ENCODE results near the gene NRXN2.
"Not testable (repeated sequence)": the region's sequence is repeated elsewhere in the genome, so short reads cannot be mapped to it uniquely, and the experiment has no call there.

The NRXN2 gene

DNA sequence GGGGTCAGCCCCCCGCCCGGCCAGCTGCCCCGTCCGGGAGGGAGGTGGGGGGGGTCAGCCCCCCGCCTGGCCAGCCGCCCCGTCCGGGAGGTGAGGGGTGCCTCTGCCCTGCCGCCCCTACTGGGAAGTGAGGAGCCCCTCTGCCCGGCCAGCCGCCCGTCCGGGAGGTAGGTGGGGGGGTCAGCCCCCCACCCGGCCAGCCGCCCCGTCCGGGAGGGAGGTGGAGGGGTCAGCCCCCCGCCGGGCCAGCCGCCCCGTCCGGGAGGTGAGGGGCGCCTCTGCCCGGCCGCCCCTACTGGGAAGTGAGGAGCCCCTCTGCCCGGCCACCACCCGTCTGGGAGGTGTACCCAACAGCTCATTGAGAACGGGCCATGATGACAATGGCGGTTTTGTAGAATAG, 21.0 kb downstream of the NRXN2 start:
- not testable (repeated sequence) for H3K23ac ChIP-seq (ENCODE audit: low read depth, low read length, poor library complexity); H3K36me3 ChIP-seq (replicated peaks in 1 of 2; ENCODE audit: control insufficient read depth in 2 of 2, insufficient read depth in 2 of 2, low read length in 2 of 2); H3K4me1 ChIP-seq (ENCODE audit: control insufficient read depth in 2 of 2, insufficient read depth in 1 of 2, low read depth in 1 of 2, low read length in 2 of 2); H3K18ac ChIP-seq (ENCODE audit: low read length); H2AK5ac ChIP-seq (ENCODE audit: low read depth, low read length); H3K9ac ChIP-seq (ENCODE audit: low read depth, low read length, poor library complexity); H2BK5ac ChIP-seq (ENCODE audit: low read length); H3K4ac ChIP-seq (ENCODE audit: low read length); H2AFZ ChIP-seq (ENCODE audit: low read length); H3K27ac ChIP-seq (replicated peaks; ENCODE audit: low read length); H4K91ac ChIP-seq (ENCODE audit: low read depth, low read length, poor library complexity); H4K8ac ChIP-seq (ENCODE audit: low read depth, low read length); DNase-seq (ENCODE audit: low spot score); H2BK15ac ChIP-seq (ENCODE audit: low read length); H3K27me3 ChIP-seq (ENCODE audit: control insufficient read depth in 3 of 3, insufficient read depth in 3 of 3, low read depth in 1 of 3, low read length in 3 of 3); H3K14ac ChIP-seq (ENCODE audit: low read length); H3K4me2 ChIP-seq (ENCODE audit: insufficient read depth, low read length, poor library complexity, severe bottlenecking); H3K4me3 ChIP-seq (ENCODE audit: low read length in 2 of 2); H2BK12ac ChIP-seq (ENCODE audit: low read length); H3K9me3 ChIP-seq (replicated peaks in 1 of 2; ENCODE audit: control insufficient read depth in 2 of 2, insufficient read depth in 1 of 2, low read depth in 1 of 2, low read length in 2 of 2); H2BK120ac ChIP-seq (ENCODE audit: low read depth, low read length); H3K79me1 ChIP-seq (ENCODE audit: low read depth, low read length)
- WGBS, 2 donors (ENCODE audit: extremely low coverage in 2 of 2, insufficient read length in 2 of 2, insufficient replicate concordance in 1 of 2), result no CpG with 5 or more reads among the region's 29 CpGs

- Histone ChIP-seq H2BK5ac (ENCODE audit: low read length) (no peak overlapping the region), H3K14ac (ENCODE audit: low read length) (no peak overlapping the region), H4K91ac (ENCODE audit: low read depth, low read length, poor library complexity) (no peak overlapping the region), H2AK5ac (ENCODE audit: low read depth, low read length) (no peak overlapping the region), H3K4me3 (ENCODE audit: low read length in 2 of 2) (no peak overlapping the region), H3K9ac (ENCODE audit: low read depth, low read length, poor library complexity) (no peak overlapping the region), H3K27me3 (ENCODE audit: control insufficient read depth in 3 of 3, insufficient read depth in 3 of 3, low read depth in 1 of 3, low read length in 3 of 3) (no peaks in the 10 kb centered on the region), H3K36me3 (replicated peaks in 1 of 2; ENCODE audit: control insufficient read depth in 2 of 2, insufficient read depth in 2 of 2, low read length in 2 of 2) (no peaks in the 10 kb centered on the region), H3K4me2 (ENCODE audit: insufficient read depth, low read length, poor library complexity, severe bottlenecking) (no peak overlapping the region), H3K4ac (ENCODE audit: low read length) (no peak overlapping the region), H2BK120ac (ENCODE audit: low read depth, low read length) (no peak overlapping the region), H2BK12ac (ENCODE audit: low read length) (no peak overlapping the region), H3K4me1 (ENCODE audit: control insufficient read depth in 2 of 2, insufficient read depth in 1 of 2, low read depth in 1 of 2, low read length in 2 of 2) (peaks cover 6 to 15% of the 10 kb centered on the region in 2 donors), H3K27ac (replicated peaks; ENCODE audit: low read length) (no peak overlapping the region), H4K8ac (ENCODE audit: low read depth, low read length) (no peak overlapping the region), H3K23ac (ENCODE audit: low read depth, low read length, poor library complexity) (no peak overlapping the region), H2BK15ac (ENCODE audit: low read length) (no peak overlapping the region), H3K9me3 (replicated peaks in 1 of 2; ENCODE audit: control insufficient read depth in 2 of 2, insufficient read depth in 1 of 2, low read depth in 1 of 2, low read length in 2 of 2) (no peaks in the 10 kb centered on the region), H2AFZ (ENCODE audit: low read length) (no peak overlapping the region), H3K79me1 (ENCODE audit: low read depth, low read length) (no peaks in the 10 kb centered on the region), H3K18ac (ENCODE audit: low read length) (no peak overlapping the region)
- no CpG with 5 or more reads among the region's 1 CpG for WGBS, 2 donors (ENCODE audit: extremely low coverage in 2 of 2, insufficient read length in 2 of 2, insufficient replicate concordance in 1 of 2)
- DNase-seq (ENCODE audit: low spot score), result no peak
Measured at GRCh38 chr11:64698427-64698826, 24.6 kb downstream of the NRXN2 start.

GRCh38 chr11:64697663-64698375, 25.2 kb downstream of the NRXN2 start:
- Histone ChIP-seq H3K4me3 (ENCODE audit: low read length in 2 of 2) (no peak overlapping the region), H3K4ac (ENCODE audit: low read length) (no peak overlapping the region), H3K27ac (replicated peaks; ENCODE audit: low read length) (no peak overlapping the region), H2BK15ac (ENCODE audit: low read length) (no peak overlapping the region), H3K9me3 (replicated peaks in 1 of 2; ENCODE audit: control insufficient read depth in 2 of 2, insufficient read depth in 1 of 2, low read depth in 1 of 2, low read length in 2 of 2) (no peaks in the 10 kb centered on the region), H3K79me1 (ENCODE audit: low read depth, low read length) (no peaks in the 10 kb centered on the region), H2BK120ac (ENCODE audit: low read depth, low read length) (no peak overlapping the region), H3K14ac (ENCODE audit: low read length) (no peak overlapping the region), H4K8ac (ENCODE audit: low read depth, low read length) (no peak overlapping the region), H2AK5ac (ENCODE audit: low read depth, low read length) (no peak overlapping the region), H3K27me3 (ENCODE audit: control insufficient read depth in 3 of 3, insufficient read depth in 3 of 3, low read depth in 1 of 3, low read length in 3 of 3) (no peaks in the 10 kb centered on the region), H3K18ac (ENCODE audit: low read length) (peak overlapping the region; percentile 12), H2AFZ (ENCODE audit: low read length) (no peak overlapping the region), H2BK12ac (ENCODE audit: low read length) (no peak overlapping the region), H2BK5ac (ENCODE audit: low read length) (no peak overlapping the region), H3K4me1 (ENCODE audit: control insufficient read depth in 2 of 2, insufficient read depth in 1 of 2, low read depth in 1 of 2, low read length in 2 of 2) (peaks cover 9 to 15% of the 10 kb centered on the region in 2 donors), H4K91ac (ENCODE audit: low read depth, low read length, poor library complexity) (no peak overlapping the region), H3K36me3 (replicated peaks in 1 of 2; ENCODE audit: control insufficient read depth in 2 of 2, insufficient read depth in 2 of 2, low read length in 2 of 2) (no peaks in the 10 kb centered on the region), H3K4me2 (ENCODE audit: insufficient read depth, low read length, poor library complexity, severe bottlenecking) (no peak overlapping the region), H3K9ac (ENCODE audit: low read depth, low read length, poor library complexity) (no peak overlapping the region), H3K23ac (ENCODE audit: low read depth, low read length, poor library complexity) (no peak overlapping the region)
- DNase-seq (ENCODE audit: low spot score), result no peak
- WGBS, 2 donors (ENCODE audit: extremely low coverage in 2 of 2, insufficient read length in 2 of 2, insufficient replicate concordance in 1 of 2), result no CpG with 5 or more reads among the region's 7 CpGs

DNA sequence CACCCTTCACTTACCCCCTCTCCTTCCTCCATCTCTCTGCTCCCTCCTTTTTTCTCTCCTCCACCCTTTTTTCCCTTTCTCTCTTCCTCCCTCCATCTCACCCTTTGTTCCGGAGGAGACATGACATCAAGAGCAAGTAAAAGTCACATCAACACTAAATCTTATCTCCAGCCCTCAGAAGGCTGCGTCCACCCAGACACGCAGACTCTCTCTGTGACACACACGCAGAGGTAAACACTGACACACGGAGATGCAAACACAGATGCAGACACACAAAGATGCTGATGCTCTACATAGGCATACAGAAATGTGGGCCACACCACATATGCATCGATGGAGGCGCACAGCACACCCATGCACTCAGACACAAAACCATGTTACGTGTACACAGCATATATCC, 27.0 kb downstream of the NRXN2 start:
- Histone ChIP-seq H3K14ac (ENCODE audit: low read length) (no peak overlapping the region), H2BK15ac (ENCODE audit: low read length) (no peak overlapping the region), H2AFZ (ENCODE audit: low read length) (no peak overlapping the region), H3K4me3 (ENCODE audit: low read length in 2 of 2) (peak overlapping the region in 1 of 2 donors; percentile 30), H3K9me3 (replicated peaks in 1 of 2; ENCODE audit: control insufficient read depth in 2 of 2, insufficient read depth in 1 of 2, low read depth in 1 of 2, low read length in 2 of 2) (no peaks in the 10 kb centered on the region), H2BK12ac (ENCODE audit: low read length) (no peak overlapping the region), H2BK120ac (ENCODE audit: low read depth, low read length) (no peak overlapping the region), H3K27ac (replicated peaks; ENCODE audit: low read length) (no peak overlapping the region), H4K91ac (ENCODE audit: low read depth, low read length, poor library complexity) (no peak overlapping the region), H3K9ac (ENCODE audit: low read depth, low read length, poor library complexity) (no peak overlapping the region), H3K18ac (ENCODE audit: low read length) (no peak overlapping the region), H3K23ac (ENCODE audit: low read depth, low read length, poor library complexity) (no peak overlapping the region), H3K79me1 (ENCODE audit: low read depth, low read length) (no peaks in the 10 kb centered on the region), H3K27me3 (ENCODE audit: control insufficient read depth in 3 of 3, insufficient read depth in 3 of 3, low read depth in 1 of 3, low read length in 3 of 3) (no peaks in the 10 kb centered on the region), H3K4ac (ENCODE audit: low read length) (no peak overlapping the region), H3K4me2 (ENCODE audit: insufficient read depth, low read length, poor library complexity, severe bottlenecking) (no peak overlapping the region), H2AK5ac (ENCODE audit: low read depth, low read length) (no peak overlapping the region), H3K4me1 (ENCODE audit: control insufficient read depth in 2 of 2, insufficient read depth in 1 of 2, low read depth in 1 of 2, low read length in 2 of 2) (peaks cover 9 to 15% of the 10 kb centered on the region in 2 donors), H4K8ac (ENCODE audit: low read depth, low read length) (no peak overlapping the region), H2BK5ac (ENCODE audit: low read length) (no peak overlapping the region), H3K36me3 (replicated peaks in 1 of 2; ENCODE audit: control insufficient read depth in 2 of 2, insufficient read depth in 2 of 2, low read length in 2 of 2) (no peaks in the 10 kb centered on the region)
- no CpG with 5 or more reads among the region's 8 CpGs for WGBS, 2 donors (ENCODE audit: extremely low coverage in 2 of 2, insufficient read length in 2 of 2, insufficient replicate concordance in 1 of 2)
- DNase-seq (ENCODE audit: low spot score), result no peak

Data from neuronal stem cell (in vitro differentiated cells).